ENCODE results near the gene REX1BD. TPM values are rescaled to one million over a fixed set of nuclear protein-coding genes. Genes with fewer than 3 reads are reported as not detected.

Gene REX1BD
- total RNA-seq, 1 experiment from 2014 or later = 137 TPM

- DNase-seq (ENCODE audit: low spot score) = no peak
Observed at GRCh38 chr19:18613589-18614234, 25.1 kb downstream of the REX1BD start.

GRCh38 chr19:18616023-18616422 is 27.4 kb downstream of the REX1BD start:
- DNase-seq (ENCODE audit: low spot score) = no peak

GRCh38 chr19:18617562-18617961 is 29.0 kb downstream of the REX1BD start:
- DNase-seq (ENCODE audit: low spot score) = no peak

GRCh38 chr19:18618236-18618635 is 29.6 kb downstream of the REX1BD start:
- no peak for DNase-seq (ENCODE audit: low spot score)

GRCh38 chr19:18620311-18620710 is 31.7 kb downstream of the REX1BD start:
- DNase-seq (ENCODE audit: low spot score) = no peak

- DNase-seq (ENCODE audit: low spot score) = no peak
Observed at GRCh38 chr19:18620902-18621301, 32.3 kb downstream of the REX1BD start.

- DNase-seq (ENCODE audit: low spot score) = no peak
Observed at GRCh38 chr19:18626906-18627305, 38.3 kb downstream of the REX1BD start.

- no peak for DNase-seq (ENCODE audit: low spot score)
Observed at GRCh38 chr19:18629166-18630088, 40.8 kb downstream of the REX1BD start.

GRCh38 chr19:18633321-18633720 is 44.7 kb downstream of the REX1BD start:
- no peak for DNase-seq (ENCODE audit: low spot score)

- no peak for DNase-seq (ENCODE audit: low spot score)
Observed at GRCh38 chr19:18634612-18635297, 46.2 kb downstream of the REX1BD start.

- no peak for DNase-seq (ENCODE audit: low spot score)
Observed at GRCh38 chr19:18635831-18636182, 47.2 kb downstream of the REX1BD start.

- DNase-seq (ENCODE audit: low spot score) = peak; percentile 93
Observed at GRCh38 chr19:18636183-18636968, 47.8 kb downstream of the REX1BD start.

- DNase-seq (ENCODE audit: low spot score) = no peak
Observed at GRCh38 chr19:18636969-18637629, 48.5 kb downstream of the REX1BD start, which contains the start of gene KLHL26. Gene KLHL26 (plus strand): TSS chr19:18637028. CDS start chr19:18637055, 27 bp downstream.

- no peak for DNase-seq (ENCODE audit: low spot score)
Observed at GRCh38 chr19:18637673-18638630, 49.4 kb downstream of the REX1BD start.

GRCh38 chr19:18639706-18640243 is 51.2 kb downstream of the REX1BD start:
- DNase-seq (ENCODE audit: low spot score) = no peak

Data from A172 (cell line).